Chondrocyte (in vitro differentiated cells): Measurements from ENCODE around the gene POLR3GL. TPM values are rescaled to one million over a fixed set of nuclear protein-coding genes. Genes with fewer than 3 reads are reported as not detected.
"Not testable (repeated sequence)": the region's sequence is repeated elsewhere in the genome, so short reads cannot be mapped to it uniquely, and the experiment has no call there.

ENCODE experiments used
- DNase-seq: peaks from one replicate; pipeline ENCODE4 v3.0.0; 2021; ENCODE audit warnings: mixed read lengths, low spot score
- H3K27ac Mint-ChIP-seq: one replicate; pipeline ENCODE4 v1.8.0; 2021; ENCODE audit warnings: mild to moderate bottlenecking, moderate library complexity, mixed read lengths; ENCODE audit not compliant: unreplicated experiment
- H3K27me3 Mint-ChIP-seq: 2 replicates; pipeline ENCODE4 v1.8.0; 2021; ENCODE audit warnings: low read depth, mixed read lengths
- H3K36me3 Mint-ChIP-seq: 2 replicates; pipeline ENCODE4 v1.8.0; 2021; ENCODE audit warnings: low read depth, mixed read lengths
- H3K4me1 Mint-ChIP-seq: 2 replicates; pipeline ENCODE4 v1.8.0; 2021; ENCODE audit warnings: low read depth, mild to moderate bottlenecking, mixed read lengths
- H3K4me3 Mint-ChIP-seq: one replicate; pipeline ENCODE4 v1.8.0; 2021; ENCODE audit warnings: mild to moderate bottlenecking, moderate library complexity, mixed read lengths; ENCODE audit not compliant: unreplicated experiment
- H3K9me3 Mint-ChIP-seq: 2 replicates; pipeline ENCODE4 v1.8.0; 2021; ENCODE audit warnings: low read depth, mixed read lengths
- CTCF ChIP-seq: fragments of 200-600 bp; sonication (generic); IDR thresholded peaks from 2 replicates; pipeline ENCODE4 v1.5.0; 2021; ENCODE audit warnings: antibody characterized with exemption, mild to moderate bottlenecking, moderate library complexity
- total RNA-seq: library from RNA; stranded (reverse); gene quantifications from 3 replicates; pipeline ENCODE4 v1.2.1, GENCODE V29; 2021

The POLR3GL gene
- total RNA-seq, 1 donor from 2014 or later = 13.3 TPM

DNA sequence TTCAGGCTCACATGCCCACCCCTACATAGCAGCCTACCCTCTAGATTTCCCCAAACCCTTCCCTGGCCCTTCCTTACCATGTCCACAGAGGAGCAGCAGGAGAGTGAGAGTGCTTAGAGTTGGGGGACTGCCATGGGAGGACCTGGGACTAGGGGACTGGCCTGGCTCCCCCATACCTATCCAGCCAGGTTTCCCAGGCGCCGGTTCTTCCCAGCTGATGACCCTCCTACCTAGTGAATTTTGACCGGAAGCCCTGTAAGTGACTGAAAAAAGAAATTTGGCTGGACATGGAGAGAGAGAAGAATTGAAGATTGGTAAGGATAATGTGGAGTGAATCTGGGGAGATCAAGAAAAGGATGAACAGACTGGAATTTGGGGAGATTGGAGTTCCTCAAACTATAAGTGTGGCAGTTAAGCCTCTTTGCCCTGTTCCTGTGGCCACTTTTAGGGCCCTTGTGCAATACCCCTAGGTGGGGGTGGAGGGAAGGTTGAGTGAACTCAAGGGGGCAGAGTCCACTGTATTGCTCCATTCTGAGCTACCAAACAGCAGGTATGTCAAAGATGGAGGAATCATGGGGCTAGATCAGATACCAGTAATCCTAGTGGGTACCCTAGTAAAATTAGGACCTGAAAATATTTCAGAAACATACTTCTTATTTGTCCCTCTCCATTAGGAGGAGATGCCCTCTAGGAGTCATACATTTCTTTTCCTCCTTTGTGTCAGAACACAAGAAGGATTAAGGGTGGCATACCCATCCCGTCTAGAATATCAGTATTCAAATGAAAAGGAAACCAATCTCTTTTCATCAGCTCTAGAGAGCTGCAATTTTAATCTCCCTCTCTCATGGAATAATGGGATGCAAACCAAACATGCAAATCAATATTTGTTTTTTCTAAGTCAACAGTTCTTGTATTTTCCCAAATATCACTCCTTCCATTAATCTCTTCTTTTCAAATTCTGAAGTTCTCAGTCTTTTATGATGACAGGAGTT lies 55.9 kb downstream of the POLR3GL start:
- H3K4me3 Mint-ChIP-seq = no peak overlapping the region
- peaks cover 5% of the 10 kb centered on the region for H3K36me3 Mint-ChIP-seq

GRCh38 chr1:146021050-146021445 lies 56.6 kb downstream of the POLR3GL start:
- Mint-ChIP-seq H3K27ac (no peak overlapping the region), H3K4me3 (no peak overlapping the region), H3K4me1 (peaks cover 9% of the 10 kb centered on the region), H3K9me3 (no peaks in the 10 kb centered on the region), H3K27me3 (peaks cover 47% of the 10 kb centered on the region), H3K36me3 (peaks cover 5% of the 10 kb centered on the region)
- no peak for TF ChIP-seq CTCF
- DNase-seq = no peak

More for the DNA sequence above, 55.9 kb downstream of the POLR3GL start:
- no peak for TF ChIP-seq CTCF
- peaks cover 9% of the 10 kb centered on the region for H3K4me1 Mint-ChIP-seq
- no peaks in the 10 kb centered on the region for H3K9me3 Mint-ChIP-seq
- no peak for DNase-seq
- H3K27me3 Mint-ChIP-seq = peaks cover 47% of the 10 kb centered on the region
- no peak overlapping the region for H3K27ac Mint-ChIP-seq

DNA sequence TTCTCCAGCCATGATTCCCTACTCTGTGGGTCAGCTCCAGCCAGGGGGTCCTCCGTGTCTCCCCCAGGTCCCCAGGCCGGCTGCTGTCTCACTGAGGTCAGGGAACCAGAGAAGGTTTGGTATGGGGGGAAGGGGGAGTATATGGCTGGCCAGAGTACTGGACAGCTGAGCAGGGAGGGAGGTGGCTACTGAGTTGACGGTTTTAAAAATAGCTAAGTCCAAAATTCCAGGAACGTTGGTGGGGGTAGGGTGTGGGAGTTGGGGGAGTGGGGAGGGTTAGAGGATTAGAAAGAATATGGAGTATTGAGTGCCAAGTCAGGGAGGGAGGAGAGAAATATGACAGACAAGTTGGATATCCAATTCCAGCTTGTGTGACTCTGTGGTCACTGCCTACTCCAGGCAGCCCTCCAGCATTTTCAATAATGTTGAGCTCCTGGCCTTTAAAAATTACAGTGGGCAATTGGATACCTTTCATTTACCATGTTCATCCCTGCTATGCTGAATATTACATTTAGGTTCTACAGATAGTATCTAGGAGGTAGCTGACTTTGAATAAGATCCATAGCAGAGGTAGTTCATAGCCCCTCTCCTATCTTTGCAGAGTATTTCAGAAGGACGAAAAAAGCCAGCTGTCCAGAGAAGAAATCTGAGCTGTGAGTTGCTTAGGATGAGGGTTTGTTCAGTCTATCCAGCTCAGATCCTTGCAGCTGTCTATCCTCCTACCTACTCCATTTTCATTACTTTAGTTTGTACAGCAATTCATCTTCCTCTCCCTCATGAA lies 57.3 kb downstream of the POLR3GL start, which contains the start of gene HJV:
HJV (minus strand) TSS at position 114 of the 781 bp plus-strand sequence. CDS start 1,504 bp downstream, outside the sequence.
- peaks cover 5% of the 10 kb centered on the region for H3K36me3 Mint-ChIP-seq
- H3K9me3 Mint-ChIP-seq = no peaks in the 10 kb centered on the region
- no peak within 1 kb of the TSS for H3K27ac Mint-ChIP-seq
- DNase-seq = no peak
- no peak within 1 kb of the TSS for H3K4me3 Mint-ChIP-seq
- H3K27me3 Mint-ChIP-seq = peaks cover 47% of the 10 kb centered on the region
- H3K4me1 Mint-ChIP-seq = peaks cover 9% of the 10 kb centered on the region
- no peak for TF ChIP-seq CTCF

DNA sequence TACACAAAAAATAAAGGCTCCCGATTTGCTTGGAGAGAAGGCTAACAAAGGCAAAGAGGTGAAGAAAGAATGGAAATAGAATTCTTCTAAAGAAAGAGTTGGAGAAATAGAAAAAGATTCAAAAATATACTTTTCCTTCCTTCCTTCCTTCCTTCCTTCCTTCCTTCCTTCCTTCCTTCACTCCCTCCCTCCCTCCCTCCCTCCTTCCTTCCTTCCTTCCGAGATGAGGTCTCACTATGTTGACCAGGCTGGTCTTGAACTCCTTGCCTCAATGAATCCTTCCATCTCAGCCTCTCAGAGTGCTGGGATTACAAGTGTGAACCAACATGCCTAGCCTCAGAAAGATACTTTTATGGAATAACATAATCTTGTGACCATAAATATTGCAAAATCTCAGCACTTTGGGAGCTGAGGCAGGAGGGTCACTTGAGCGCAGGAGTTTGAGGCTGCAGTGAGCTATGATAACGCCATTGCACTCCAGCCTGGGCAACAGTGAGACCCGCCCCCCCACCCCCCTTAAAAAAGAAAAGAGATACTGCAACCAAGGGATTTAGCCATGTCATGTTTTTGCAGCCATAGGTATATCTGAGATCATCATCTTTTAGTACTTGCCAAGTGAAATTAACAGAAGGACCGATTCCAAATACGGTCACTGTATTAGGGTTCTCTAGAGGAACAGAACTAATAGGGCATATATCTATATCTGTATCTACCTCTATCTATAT lies 58.1 kb downstream of the POLR3GL start:
- H3K27ac Mint-ChIP-seq = no peak overlapping the region
- peaks cover 5% of the 10 kb centered on the region for H3K36me3 Mint-ChIP-seq
- no peak for TF ChIP-seq CTCF
- no peak for DNase-seq
- peaks cover 9% of the 10 kb centered on the region for H3K4me1 Mint-ChIP-seq
- H3K27me3 Mint-ChIP-seq = peaks cover 43% of the 10 kb centered on the region
- no peaks in the 10 kb centered on the region for H3K9me3 Mint-ChIP-seq
- no peak overlapping the region for H3K4me3 Mint-ChIP-seq

GRCh38 chr1:146025787-146026495 lies 61.5 kb downstream of the POLR3GL start:
- not testable (repeated sequence) for H3K36me3 Mint-ChIP-seq, H3K27ac Mint-ChIP-seq, DNase-seq, H3K4me3 Mint-ChIP-seq, H3K4me1 Mint-ChIP-seq, H3K9me3 Mint-ChIP-seq
- peaks cover 15% of the 10 kb centered on the region for H3K27me3 Mint-ChIP-seq

- H3K27me3 Mint-ChIP-seq = peaks cover 11% of the 10 kb centered on the region
- not testable (repeated sequence) for H3K4me3 Mint-ChIP-seq, H3K27ac Mint-ChIP-seq, DNase-seq, H3K9me3 Mint-ChIP-seq, H3K36me3 Mint-ChIP-seq, H3K4me1 Mint-ChIP-seq
Observed at GRCh38 chr1:146026650-146027049, 62.2 kb downstream of the POLR3GL start.
